GM10266 (cell line): ENCODE data around the gene CBX7.

Source experiments
- DNase-seq: peaks from one replicate; pipeline ENCODE4 v3.0.0; 2012; ENCODE audit errors: extremely low spot score
- TF ChIP-seq, protein P1 (sequence below): IDR thresholded peaks from 2 replicates; pipeline ENCODE4 v1.5.1; 2012; ENCODE audit warnings: mild to moderate bottlenecking, low read depth; ENCODE audit not compliant: control insufficient read depth, insufficient read depth; ENCODE audit errors: missing control alignments

CBX7 gene

DNA sequence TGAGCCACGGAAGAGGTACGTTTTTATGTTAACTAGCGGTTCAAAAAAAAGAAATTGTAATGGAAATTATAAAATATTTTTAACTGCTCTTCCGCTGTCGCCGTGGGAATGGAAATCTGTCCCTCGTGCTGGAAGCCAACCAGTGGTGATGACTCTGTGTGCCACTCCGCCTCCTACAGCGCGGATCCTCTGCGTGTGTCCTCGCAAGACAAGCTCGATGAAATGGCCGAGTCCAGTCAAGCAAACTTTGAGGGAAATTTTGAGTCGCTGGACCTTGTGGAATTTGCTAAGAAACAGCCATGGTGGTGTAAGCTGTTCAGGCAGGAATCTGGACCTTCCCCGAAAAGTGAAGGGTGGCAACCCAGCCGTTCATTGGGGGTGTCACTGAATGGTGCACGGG, 2.9 kb upstream of the CBX7 start:
- no peak for DNase-seq

DNA sequence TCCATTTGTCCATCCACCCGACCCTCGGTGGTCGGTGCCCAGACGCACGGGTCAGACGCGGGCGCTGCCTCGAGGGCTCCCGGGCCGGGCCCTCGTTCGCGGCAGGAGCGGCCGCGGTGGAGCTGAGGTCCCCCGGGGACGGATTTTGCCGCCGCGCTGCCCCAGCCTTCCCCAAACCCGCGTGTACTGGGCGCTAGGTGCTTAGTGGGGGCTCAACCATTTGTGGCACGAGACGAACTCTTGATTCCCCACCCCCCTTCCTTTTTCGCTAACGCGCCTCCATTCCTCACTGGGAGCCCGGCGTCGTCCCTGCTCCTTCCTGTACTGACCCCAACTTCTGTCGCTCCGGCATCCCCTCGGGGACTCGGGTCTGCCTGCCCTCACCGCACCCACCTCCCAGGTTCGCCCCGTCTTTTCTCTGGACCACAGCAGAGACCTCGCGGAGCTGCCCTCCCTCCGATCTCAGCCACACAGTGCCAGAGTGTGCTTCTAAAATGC, 789 bp upstream of the CBX7 start:
- TF ChIP-seq, protein P1, sequence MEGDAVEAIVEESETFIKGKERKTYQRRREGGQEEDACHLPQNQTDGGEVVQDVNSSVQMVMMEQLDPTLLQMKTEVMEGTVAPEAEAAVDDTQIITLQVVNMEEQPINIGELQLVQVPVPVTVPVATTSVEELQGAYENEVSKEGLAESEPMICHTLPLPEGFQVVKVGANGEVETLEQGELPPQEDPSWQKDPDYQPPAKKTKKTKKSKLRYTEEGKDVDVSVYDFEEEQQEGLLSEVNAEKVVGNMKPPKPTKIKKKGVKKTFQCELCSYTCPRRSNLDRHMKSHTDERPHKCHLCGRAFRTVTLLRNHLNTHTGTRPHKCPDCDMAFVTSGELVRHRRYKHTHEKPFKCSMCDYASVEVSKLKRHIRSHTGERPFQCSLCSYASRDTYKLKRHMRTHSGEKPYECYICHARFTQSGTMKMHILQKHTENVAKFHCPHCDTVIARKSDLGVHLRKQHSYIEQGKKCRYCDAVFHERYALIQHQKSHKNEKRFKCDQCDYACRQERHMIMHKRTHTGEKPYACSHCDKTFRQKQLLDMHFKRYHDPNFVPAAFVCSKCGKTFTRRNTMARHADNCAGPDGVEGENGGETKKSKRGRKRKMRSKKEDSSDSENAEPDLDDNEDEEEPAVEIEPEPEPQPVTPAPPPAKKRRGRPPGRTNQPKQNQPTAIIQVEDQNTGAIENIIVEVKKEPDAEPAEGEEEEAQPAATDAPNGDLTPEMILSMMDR, result no peak
- DNase-seq, result no peak

More for the DNA sequence above, 2.9 kb upstream of the CBX7 start:
- TF ChIP-seq, protein P1, result no peak

DNA sequence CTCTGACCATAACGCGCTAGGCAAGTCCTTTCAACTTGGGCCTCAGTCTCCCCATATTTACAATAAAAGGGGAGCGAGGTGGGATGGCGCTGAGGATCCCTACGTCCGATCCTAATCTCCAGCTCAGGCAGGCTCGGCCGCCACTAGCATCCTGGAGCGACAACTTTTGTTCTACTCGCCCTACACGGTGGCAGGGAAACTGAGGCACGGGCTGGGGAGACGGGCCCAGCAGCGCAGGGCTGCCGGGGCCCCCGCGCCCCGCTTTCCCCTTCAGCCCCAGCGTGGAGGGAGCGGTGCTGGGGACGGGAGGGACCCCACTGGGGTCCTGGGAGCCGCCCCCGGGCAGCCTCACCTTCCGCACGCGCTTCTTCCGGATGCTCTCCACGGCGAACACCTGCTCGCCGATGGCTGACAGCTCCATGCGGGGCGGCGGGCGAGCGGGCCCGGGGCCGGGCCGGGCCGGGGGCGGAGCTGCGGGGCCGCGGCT, 413 bp downstream of the CBX7 start:
- no peak for DNase-seq
- TF ChIP-seq, protein P1, result no peak

DNA sequence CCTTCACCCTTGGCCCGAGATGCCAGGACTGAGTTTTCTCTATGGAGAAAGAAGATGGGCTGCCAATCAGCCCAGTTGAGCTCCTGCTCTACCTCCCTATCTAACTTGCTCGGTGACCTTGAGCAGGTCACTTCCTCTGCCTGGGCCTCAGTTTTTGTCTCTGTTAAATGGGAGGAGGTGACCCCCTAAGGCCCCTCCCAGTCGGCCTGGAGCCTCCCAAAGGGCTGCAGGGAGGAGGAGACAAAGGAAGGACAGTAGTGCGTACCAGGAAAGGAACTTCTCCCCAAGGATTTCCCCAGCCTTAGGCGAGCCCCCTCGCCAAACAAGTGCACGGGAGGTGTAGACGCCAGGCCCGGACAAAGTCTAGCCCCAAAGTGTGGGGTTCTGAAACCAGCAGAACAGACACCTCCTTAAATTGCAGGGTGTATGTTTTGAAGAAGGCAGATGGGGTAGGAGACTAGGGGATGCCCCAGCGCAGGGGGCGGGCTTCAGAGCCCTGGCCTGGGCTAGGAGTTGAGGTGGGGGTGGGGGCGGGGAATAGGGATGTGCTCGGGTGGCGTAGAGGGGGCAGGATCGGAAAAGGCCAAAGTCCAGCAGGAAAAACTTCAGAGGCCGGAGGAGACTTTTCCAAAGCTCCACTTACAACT, 1.0 kb downstream of the CBX7 start:
- no peak for DNase-seq
- TF ChIP-seq, protein P1, result no peak

DNA sequence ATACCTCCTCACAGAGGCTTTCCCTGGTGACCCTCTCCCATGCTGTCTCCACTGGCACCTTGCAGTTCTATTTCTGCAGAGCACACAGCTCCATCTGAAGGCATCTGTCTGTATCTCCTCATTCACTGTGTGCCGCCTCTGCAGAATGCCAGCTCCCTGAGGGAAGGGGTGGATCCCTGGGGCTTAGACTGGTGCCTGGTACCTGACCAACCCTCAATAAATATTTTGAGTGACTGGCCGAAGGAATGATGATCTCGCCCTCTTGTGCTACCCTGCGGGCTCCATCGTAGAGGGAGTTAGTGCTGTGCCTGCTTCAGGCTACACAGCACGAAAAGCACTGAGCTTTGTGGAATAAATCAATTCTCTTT, 1.6 kb downstream of the CBX7 start:
- no peak for DNase-seq
- TF ChIP-seq, protein P1, result no peak

DNA sequence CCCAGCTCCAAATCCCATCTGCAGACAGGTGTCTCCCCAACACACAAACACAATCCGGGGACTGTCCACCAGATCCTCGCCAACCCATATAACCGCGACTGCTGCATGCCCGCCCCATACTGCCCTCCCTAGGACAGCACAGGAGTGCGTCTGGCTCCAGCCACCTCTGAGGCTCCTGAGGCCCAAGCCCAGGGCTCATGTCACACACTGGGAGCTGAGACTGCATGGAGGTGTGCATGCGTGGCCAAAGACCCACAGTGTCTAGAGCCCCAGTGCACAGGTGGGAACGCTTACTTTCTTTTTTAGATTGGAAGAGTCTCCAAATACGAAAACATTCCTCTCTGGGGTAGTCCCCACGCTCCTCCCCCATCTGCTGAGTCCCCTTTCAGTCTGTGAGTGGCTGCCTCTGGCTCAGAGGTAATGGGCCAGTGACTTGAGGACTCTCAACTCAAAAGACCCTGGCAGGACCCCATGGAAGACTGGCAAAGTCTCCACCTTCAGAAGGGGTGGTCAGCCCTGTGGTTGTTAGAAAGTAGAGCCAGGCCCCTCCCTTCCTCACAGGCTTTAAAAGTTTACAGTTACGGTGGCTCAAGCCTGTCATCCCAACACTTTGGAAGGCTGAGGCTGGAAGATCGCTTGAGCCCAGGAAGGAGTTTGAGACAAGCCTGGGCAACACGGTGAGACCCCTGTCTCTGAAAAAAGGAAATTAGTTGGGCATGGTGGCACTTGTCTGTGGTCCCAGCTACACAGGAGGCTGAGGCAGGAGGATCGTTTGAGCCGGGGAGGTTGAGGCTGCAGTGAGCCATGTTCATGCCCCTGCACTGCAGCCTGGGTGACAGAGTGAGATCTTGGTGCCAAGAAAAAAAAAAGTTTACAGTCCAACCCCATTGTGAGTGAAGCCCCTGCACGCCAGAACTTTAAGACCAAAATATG, 2.3 kb downstream of the CBX7 start:
- TF ChIP-seq, protein P1, result no peak
- no peak for DNase-seq
